A673 (cell line): ENCODE results near the gene CST8.

ENCODE experiments used
- EZH2 ChIP-seq: fragments of 200-600 bp; sonication (generic); IDR thresholded peaks from 2 replicates; pipeline ENCODE4 v1.6.1; 2017; ENCODE audit warnings: borderline replicate concordance, low read depth, mild to moderate bottlenecking, mixed read lengths, antibody characterized with exemption, low read length; ENCODE audit not compliant: poor library complexity, severe bottlenecking
- TF ChIP-seq, protein P1 (sequence below): fragments of 300-800, 200-600 bp; sonication (generic); conservative IDR thresholded peaks from 2 replicates; pipeline ENCODE4 v1.5.1; 2017; ENCODE audit warnings: low read depth, mild to moderate bottlenecking, antibody characterized with exemption, low read length, moderate library complexity, mixed read lengths

- TF ChIP-seq, protein P1, sequence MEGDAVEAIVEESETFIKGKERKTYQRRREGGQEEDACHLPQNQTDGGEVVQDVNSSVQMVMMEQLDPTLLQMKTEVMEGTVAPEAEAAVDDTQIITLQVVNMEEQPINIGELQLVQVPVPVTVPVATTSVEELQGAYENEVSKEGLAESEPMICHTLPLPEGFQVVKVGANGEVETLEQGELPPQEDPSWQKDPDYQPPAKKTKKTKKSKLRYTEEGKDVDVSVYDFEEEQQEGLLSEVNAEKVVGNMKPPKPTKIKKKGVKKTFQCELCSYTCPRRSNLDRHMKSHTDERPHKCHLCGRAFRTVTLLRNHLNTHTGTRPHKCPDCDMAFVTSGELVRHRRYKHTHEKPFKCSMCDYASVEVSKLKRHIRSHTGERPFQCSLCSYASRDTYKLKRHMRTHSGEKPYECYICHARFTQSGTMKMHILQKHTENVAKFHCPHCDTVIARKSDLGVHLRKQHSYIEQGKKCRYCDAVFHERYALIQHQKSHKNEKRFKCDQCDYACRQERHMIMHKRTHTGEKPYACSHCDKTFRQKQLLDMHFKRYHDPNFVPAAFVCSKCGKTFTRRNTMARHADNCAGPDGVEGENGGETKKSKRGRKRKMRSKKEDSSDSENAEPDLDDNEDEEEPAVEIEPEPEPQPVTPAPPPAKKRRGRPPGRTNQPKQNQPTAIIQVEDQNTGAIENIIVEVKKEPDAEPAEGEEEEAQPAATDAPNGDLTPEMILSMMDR: no peak
- no peak for TF ChIP-seq EZH2
Measured at GRCh38 chr20:23442436-23442835, 48.5 kb upstream of the CST8 start.
